ENCODE data around the gene TAB3. TPM values are rescaled to one million over a fixed set of nuclear protein-coding genes. Genes with fewer than 3 reads are reported as not detected.

TAB3 gene
- polyA plus RNA-seq (2012; ENCODE audit: insufficient read length, low read depth): 6.5 TPM

GRCh38 chrX:30889147-30890140, at the start of gene TAB3:
Gene TAB3, minus strand, starts transcription at chrX:30889254. Its CDS starts 29,666 bp downstream, at chrX:30859588.
- peak; percentile 47; the same call in 1 of the 2 replicates for TF ChIP-seq SIN3A (IDR thresholded peaks at IDR 0.05; ENCODE audit: borderline replicate concordance, insufficient read depth, low read length)
- peak; percentile 49 for TF ChIP-seq FOXP2 (optimal IDR thresholded peaks at IDR 0.05; ENCODE audit: borderline replicate concordance, extremely low read depth, extremely low read length, insufficient read depth)
- TF ChIP-seq TAF1 (IDR thresholded peaks at IDR 0.05; ENCODE audit: borderline replicate concordance, insufficient read depth, low read length): no peak
- TF ChIP-seq, protein P1, sequence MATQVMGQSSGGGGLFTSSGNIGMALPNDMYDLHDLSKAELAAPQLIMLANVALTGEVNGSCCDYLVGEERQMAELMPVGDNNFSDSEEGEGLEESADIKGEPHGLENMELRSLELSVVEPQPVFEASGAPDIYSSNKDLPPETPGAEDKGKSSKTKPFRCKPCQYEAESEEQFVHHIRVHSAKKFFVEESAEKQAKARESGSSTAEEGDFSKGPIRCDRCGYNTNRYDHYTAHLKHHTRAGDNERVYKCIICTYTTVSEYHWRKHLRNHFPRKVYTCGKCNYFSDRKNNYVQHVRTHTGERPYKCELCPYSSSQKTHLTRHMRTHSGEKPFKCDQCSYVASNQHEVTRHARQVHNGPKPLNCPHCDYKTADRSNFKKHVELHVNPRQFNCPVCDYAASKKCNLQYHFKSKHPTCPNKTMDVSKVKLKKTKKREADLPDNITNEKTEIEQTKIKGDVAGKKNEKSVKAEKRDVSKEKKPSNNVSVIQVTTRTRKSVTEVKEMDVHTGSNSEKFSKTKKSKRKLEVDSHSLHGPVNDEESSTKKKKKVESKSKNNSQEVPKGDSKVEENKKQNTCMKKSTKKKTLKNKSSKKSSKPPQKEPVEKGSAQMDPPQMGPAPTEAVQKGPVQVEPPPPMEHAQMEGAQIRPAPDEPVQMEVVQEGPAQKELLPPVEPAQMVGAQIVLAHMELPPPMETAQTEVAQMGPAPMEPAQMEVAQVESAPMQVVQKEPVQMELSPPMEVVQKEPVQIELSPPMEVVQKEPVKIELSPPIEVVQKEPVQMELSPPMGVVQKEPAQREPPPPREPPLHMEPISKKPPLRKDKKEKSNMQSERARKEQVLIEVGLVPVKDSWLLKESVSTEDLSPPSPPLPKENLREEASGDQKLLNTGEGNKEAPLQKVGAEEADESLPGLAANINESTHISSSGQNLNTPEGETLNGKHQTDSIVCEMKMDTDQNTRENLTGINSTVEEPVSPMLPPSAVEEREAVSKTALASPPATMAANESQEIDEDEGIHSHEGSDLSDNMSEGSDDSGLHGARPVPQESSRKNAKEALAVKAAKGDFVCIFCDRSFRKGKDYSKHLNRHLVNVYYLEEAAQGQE (IDR thresholded peaks at IDR 0.05; ENCODE audit: insufficient read depth in 1 of 2, low read depth in 2 of 2, low read length in 2 of 2): 0 out of 4 replicates have a peak, but pooled peaks of 1 of the 2 experiments have one; percentile 15

- TF ChIP-seq POLR2AphosphoS5 (IDR thresholded peaks at IDR 0.05; ENCODE audit: low read depth, low read length) (no peak), SIN3A (IDR thresholded peaks at IDR 0.05; ENCODE audit: borderline replicate concordance, insufficient read depth, low read length) (no peak), TAF1 (IDR thresholded peaks at IDR 0.05; ENCODE audit: borderline replicate concordance, insufficient read depth, low read length) (no peak), FOXP2 (optimal IDR thresholded peaks at IDR 0.05; ENCODE audit: borderline replicate concordance, extremely low read depth, extremely low read length, insufficient read depth) (no peak)
- TF ChIP-seq, protein P1 (IDR thresholded peaks at IDR 0.05; ENCODE audit: insufficient read depth in 1 of 2, low read depth in 2 of 2, low read length in 2 of 2): no peak
These were observed 49.2 kb upstream of the TAB3 start for GRCh38 chrX:30938295-30938694.

DNA sequence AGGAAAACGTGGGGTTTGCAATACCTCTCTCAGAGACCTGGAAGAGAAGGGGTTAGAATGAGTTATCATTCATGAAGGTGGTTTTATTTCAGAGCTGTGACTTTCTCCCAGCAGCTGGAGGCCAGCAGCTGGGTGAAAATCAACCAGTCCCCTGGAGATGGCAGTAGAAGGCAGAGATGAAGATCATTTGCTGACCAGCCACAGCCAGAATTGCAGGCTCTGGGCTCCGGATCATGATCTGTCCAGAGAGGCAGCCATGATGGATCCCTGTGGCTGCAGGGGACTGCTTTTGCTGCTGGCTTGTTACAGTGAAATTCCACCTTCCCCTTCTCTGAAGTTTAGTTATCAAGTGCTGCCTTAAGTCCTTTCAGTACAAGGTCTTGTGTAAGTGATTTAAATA, 46.9 kb upstream of the TAB3 start:
- TF ChIP-seq, protein P1 (IDR thresholded peaks at IDR 0.05; ENCODE audit: insufficient read depth in 1 of 2, low read depth in 2 of 2, low read length in 2 of 2): no peak
- TF ChIP-seq FOXP2 (optimal IDR thresholded peaks at IDR 0.05; ENCODE audit: borderline replicate concordance, extremely low read depth, extremely low read length, insufficient read depth) (no peak), SIN3A (IDR thresholded peaks at IDR 0.05; ENCODE audit: borderline replicate concordance, insufficient read depth, low read length) (no peak), POLR2AphosphoS5 (IDR thresholded peaks at IDR 0.05; ENCODE audit: low read depth, low read length) (no peak), TAF1 (IDR thresholded peaks at IDR 0.05; ENCODE audit: borderline replicate concordance, insufficient read depth, low read length) (no peak)

GRCh38 chrX:30931920-30932319, 42.9 kb upstream of the TAB3 start:
- no peak for TF ChIP-seq SIN3A (IDR thresholded peaks at IDR 0.05; ENCODE audit: borderline replicate concordance, insufficient read depth, low read length)
- TF ChIP-seq, protein P1 (IDR thresholded peaks at IDR 0.05; ENCODE audit: insufficient read depth in 1 of 2, low read depth in 2 of 2, low read length in 2 of 2): no peak
